Gastrocnemius medialis (tissue), 4 donors: Measurements from ENCODE around the gene TANK. TPM values are rescaled to one million over a fixed set of nuclear protein-coding genes. Genes with fewer than 3 reads are reported as not detected.

Source experiments
- ATAC-seq, 2 donors: fragments of 150-250 bp; one replicate each; pipeline ENCODE4 v1.9.1; 2016
- DNase-seq, 2 donors: peaks; one replicate each; pipeline ENCODE4 v3.0.0-alpha.2; 2019
- H3K27ac ChIP-seq, 4 donors: fragments of 200-600 bp; sonication (generic); 1 replicate in 1 of 4; 2 replicates in 3 of 4; pipeline ENCODE4 v1.5.1; 2016 to 2018; ENCODE audit warnings: mild to moderate bottlenecking in 2 of 4, moderate library complexity in 1 of 4
- H3K27me3 ChIP-seq, 3 donors: fragments of 200-600 bp; sonication (generic) in 2 of 3; 1 replicate in 1 of 3; 2 replicates in 2 of 3; pipeline versions ENCODE4 v1.5.1 to v1.6.0; 2016 to 2019; ENCODE audit warnings: mild to moderate bottlenecking in 1 of 3, moderate library complexity in 1 of 3
- H3K36me3 ChIP-seq, 2 donors: fragments of 200-600 bp; sonication (generic) in 1 of 2; one replicate each; pipeline ENCODE4 v1.5.1; 2017 to 2018
- H3K4me1 ChIP-seq, 2 donors: fragments of 200-600 bp; sonication (generic) in 1 of 2; one replicate each; pipeline ENCODE4 v1.5.1; 2016 to 2017; ENCODE audit warnings: mild to moderate bottlenecking in 2 of 2
- H3K4me3 ChIP-seq, 4 donors: fragments of 200-600 bp; sonication (generic) in 3 of 4; 1 replicate in 1 of 4; 2 replicates in 3 of 4; pipeline ENCODE4 v1.5.1; 2016 to 2019; ENCODE audit warnings: mild to moderate bottlenecking in 2 of 4
- H3K9me3 ChIP-seq, 3 donors: fragments of 200-600 bp; sonication (generic) in 2 of 3; 1 replicate in 1 of 3; 2 replicates in 2 of 3; pipeline ENCODE4 v1.5.1; 2016 to 2019
- CTCF ChIP-seq, 5 experiments: fragments of 450-650 bp in 3 of 5; fragments of 200-600 bp in 2 of 5; sonication (generic) in 2 of 5; IDR thresholded peaks in 4 of 5; conservative IDR thresholded peaks in 1 of 5; 1 replicate in 4 of 5; 2 replicates in 1 of 5; pipeline ENCODE4 v1.5.1; 2016 to 2019; ENCODE audit warnings: antibody characterized with exemption in 5 of 5, mild to moderate bottlenecking in 3 of 5, moderate library complexity in 3 of 5
- POLR2A ChIP-seq, 2 donors: fragments of 450-650 bp; IDR thresholded peaks; one replicate each; pipeline ENCODE4 v1.6.1; 2017; ENCODE audit warnings: antibody characterized with exemption in 2 of 2, mild to moderate bottlenecking in 2 of 2, moderate library complexity in 2 of 2
- in situ Hi-C, 4 donors: fragments of 200-750 bp; cut with MboI; loops; one replicate each; pipeline versions ENCODE4 v1.15.0 to v1.8.0; 2017; ENCODE audit warnings: low sequenced_read_pairs in 4 of 4
- intact Hi-C: fragments of 100-400 bp; cut with DNase I; formaldehyde crosslinking; loops from one replicate; pipeline ENCODE4 v1.15.1; 2023; ENCODE audit warnings: low total_unique reads
- total RNA-seq, 4 donors: library from RNA; depleted of rRNA; stranded (reverse); fragments of >200 nt; gene quantifications; one replicate each; pipeline versions ENCODE4 v1.1.0 to v1.2.3, GENCODE V29; 2016

Gene TANK
- total RNA-seq: 100 to 1,000 TPM in 1 of 4 donors, 10 to 100 TPM in 3; 70.3 to 103 (median 86.0) TPM

- TF ChIP-seq CTCF (IDR thresholded peaks at IDR 0.05 in 4 of 5, conservative IDR thresholded peaks at IDR 0.05 in 1 of 5) (no peak), POLR2A (IDR thresholded peaks at IDR 0.05) (peak; percentile 99)
- Histone ChIP-seq H3K4me1 (peaks cover 43 to 44% of the 10 kb centered on the region in 2 donors), H3K36me3 (peaks cover 0 to 16% of the 10 kb centered on the region in 2 donors), H3K27me3 (no peaks in the 10 kb centered on the region), H3K9me3 (no peaks in the 10 kb centered on the region), H3K4me3 (peak within 1 kb of the TSS; percentile 81 to 98 (median 91)), H3K27ac (peak within 1 kb of the TSS; percentile 90 to 99 (median 96))
- peak; percentile 92 to 94 for ATAC-seq
- in situ Hi-C loops (no loop called here), intact Hi-C loops (loop anchor here (1.0 to 5.0 kb wide), 3 partner anchors 35 to 147 kb away; partner anchors contain the start of gene PSMD14)
- DNase-seq: peak; percentile 86 to 95
These were observed at the start of gene TANK for GRCh38 chr2:161160226-161161073. Gene TANK (plus strand): TSS chr2:161160428. CDS start chr2:161179663, 19,235 bp downstream.

GRCh38 chr2:161111531-161111930 lies 48.7 kb upstream of the TANK start:
- ATAC-seq (no peak), DNase-seq (no peak)
- intact Hi-C loops: no loop called here
- Histone ChIP-seq H3K4me3 (no peak overlapping the region), H3K27ac (no peak overlapping the region), H3K4me1 (no peaks in the 10 kb centered on the region), H3K36me3 (no peaks in the 10 kb centered on the region), H3K9me3 (no peaks in the 10 kb centered on the region), H3K27me3 (no peaks in the 10 kb centered on the region)
- TF ChIP-seq POLR2A (IDR thresholded peaks at IDR 0.05): no peak
- no peak for TF ChIP-seq CTCF (IDR thresholded peaks at IDR 0.05 in 4 of 5, conservative IDR thresholded peaks at IDR 0.05 in 1 of 5)
- in situ Hi-C loops: no loop called here

- DNase-seq: no peak
- TF ChIP-seq CTCF (IDR thresholded peaks at IDR 0.05 in 4 of 5, conservative IDR thresholded peaks at IDR 0.05 in 1 of 5): no peak
- no peak for TF ChIP-seq POLR2A (IDR thresholded peaks at IDR 0.05)
- H3K4me3 ChIP-seq: no peak overlapping the region
- ATAC-seq: no peak
- no peak overlapping the region for H3K27ac ChIP-seq
- H3K4me1 ChIP-seq: no peaks in the 10 kb centered on the region
- no peaks in the 10 kb centered on the region for H3K36me3 ChIP-seq
- no peaks in the 10 kb centered on the region for H3K9me3 ChIP-seq
- H3K27me3 ChIP-seq: no peaks in the 10 kb centered on the region
- in situ Hi-C loops: no loop called here
- intact Hi-C loops: no loop called here
These were observed 47.3 kb upstream of the TANK start for GRCh38 chr2:161112908-161113307.

- no peak overlapping the region for H3K27ac ChIP-seq
- H3K9me3 ChIP-seq: no peaks in the 10 kb centered on the region
- in situ Hi-C loops (no loop called here), intact Hi-C loops (no loop called here)
- no peaks in the 10 kb centered on the region for H3K36me3 ChIP-seq
- DNase-seq (no peak), ATAC-seq (no peak)
- no peaks in the 10 kb centered on the region for H3K4me1 ChIP-seq
- no peaks in the 10 kb centered on the region for H3K27me3 ChIP-seq
- H3K4me3 ChIP-seq: no peak overlapping the region
- TF ChIP-seq CTCF (IDR thresholded peaks at IDR 0.05 in 4 of 5, conservative IDR thresholded peaks at IDR 0.05 in 1 of 5) (no peak), POLR2A (IDR thresholded peaks at IDR 0.05) (no peak)
These were observed 46.3 kb upstream of the TANK start for GRCh38 chr2:161113693-161114575.
